BE2C (cell line): ENCODE data around the gene SYNGR2.
A peak's percentile ranks its signal among the peaks of the same experiment; 100 is the strongest.
"Not testable (repeated sequence)": the region's sequence is repeated elsewhere in the genome, so short reads cannot be mapped to it uniquely, and the experiment has no call there.

Experiments used
- DNase-seq: peaks from one replicate; pipeline ENCODE4 v3.0.0-alpha.2; 2020
- H3K27me3 ChIP-seq: fragments of 250-450 bp; sonication (Bioruptor Pico); 2 replicates; pipeline ENCODE4 v1.5.1; 2020; ENCODE audit warnings: mild to moderate bottlenecking
- H3K36me3 ChIP-seq: fragments of 250-450 bp; sonication (Bioruptor Pico); 2 replicates; pipeline ENCODE4 v1.5.1; 2020; ENCODE audit warnings: mild to moderate bottlenecking
- H3K4me1 ChIP-seq: fragments of 250-450 bp; sonication (Bioruptor Pico); 2 replicates; pipeline ENCODE4 v1.5.1; 2020
- H3K4me3 ChIP-seq: 2 replicates; pipeline ENCODE4 v1.5.1; 2011; ENCODE audit warnings: low read depth, low read length
- H3K9me3 ChIP-seq: fragments of 250-450 bp; sonication (Bioruptor Pico); 2 replicates; pipeline ENCODE4 v1.5.1; 2020
- TF ChIP-seq, protein P1 (sequence below): IDR thresholded peaks from 2 replicates; pipeline ENCODE4 v1.5.1; 2012; ENCODE audit warnings: mild to moderate bottlenecking, low read depth, low read length

SYNGR2 gene

DNA sequence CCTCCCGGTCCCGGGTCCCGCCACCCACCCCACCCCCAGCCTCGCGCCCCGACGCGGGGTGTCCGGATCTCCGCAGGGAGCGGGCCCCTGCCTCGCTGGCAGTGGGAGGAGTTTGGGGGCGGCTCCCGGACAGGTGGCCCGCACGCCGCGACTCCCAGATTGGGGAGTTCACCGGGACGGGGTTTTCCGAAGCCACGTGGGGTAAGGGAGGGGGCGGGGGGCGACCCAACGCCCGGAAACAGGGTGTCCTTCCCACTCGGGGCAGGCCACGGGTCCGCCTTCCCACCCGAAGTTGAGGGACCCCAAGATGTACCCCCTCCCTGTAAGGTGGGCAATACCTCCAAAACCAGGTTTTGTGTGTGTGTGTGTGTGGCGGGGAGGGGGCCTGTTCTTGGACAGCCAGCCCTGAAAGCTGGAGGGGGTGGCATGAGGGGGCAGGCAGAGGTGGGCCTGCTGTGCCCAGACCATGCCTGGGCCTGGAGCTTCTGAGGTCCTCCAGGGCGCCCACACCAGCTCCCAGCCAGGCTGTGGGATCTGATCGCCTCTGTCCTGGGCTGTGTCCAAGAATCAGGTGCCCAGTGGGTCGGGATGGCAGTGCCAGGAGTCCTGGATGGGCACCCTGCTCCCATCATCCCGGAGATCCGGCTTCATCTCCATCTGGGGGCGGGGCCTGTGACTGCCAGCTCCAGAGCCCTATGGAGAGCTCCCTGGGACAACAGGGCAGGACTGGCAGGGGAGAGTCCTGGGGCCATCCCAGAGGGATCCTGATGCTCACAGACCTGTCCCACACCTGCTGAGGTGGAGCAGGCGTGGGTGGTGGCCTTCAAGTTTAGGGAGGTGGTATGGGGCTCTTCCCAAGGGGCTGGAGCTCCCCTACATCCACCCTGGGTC lies 767 bp downstream of the SYNGR2 start:
- peak; percentile 56 for DNase-seq
- Histone ChIP-seq H3K9me3 (no peaks in the 10 kb centered on the region), H3K4me1 (no peaks in the 10 kb centered on the region), H3K27me3 (no peaks in the 10 kb centered on the region), H3K36me3 (peaks cover 1% of the 10 kb centered on the region), H3K4me3 (peak overlapping the region; percentile 57)
- TF ChIP-seq, protein P1, sequence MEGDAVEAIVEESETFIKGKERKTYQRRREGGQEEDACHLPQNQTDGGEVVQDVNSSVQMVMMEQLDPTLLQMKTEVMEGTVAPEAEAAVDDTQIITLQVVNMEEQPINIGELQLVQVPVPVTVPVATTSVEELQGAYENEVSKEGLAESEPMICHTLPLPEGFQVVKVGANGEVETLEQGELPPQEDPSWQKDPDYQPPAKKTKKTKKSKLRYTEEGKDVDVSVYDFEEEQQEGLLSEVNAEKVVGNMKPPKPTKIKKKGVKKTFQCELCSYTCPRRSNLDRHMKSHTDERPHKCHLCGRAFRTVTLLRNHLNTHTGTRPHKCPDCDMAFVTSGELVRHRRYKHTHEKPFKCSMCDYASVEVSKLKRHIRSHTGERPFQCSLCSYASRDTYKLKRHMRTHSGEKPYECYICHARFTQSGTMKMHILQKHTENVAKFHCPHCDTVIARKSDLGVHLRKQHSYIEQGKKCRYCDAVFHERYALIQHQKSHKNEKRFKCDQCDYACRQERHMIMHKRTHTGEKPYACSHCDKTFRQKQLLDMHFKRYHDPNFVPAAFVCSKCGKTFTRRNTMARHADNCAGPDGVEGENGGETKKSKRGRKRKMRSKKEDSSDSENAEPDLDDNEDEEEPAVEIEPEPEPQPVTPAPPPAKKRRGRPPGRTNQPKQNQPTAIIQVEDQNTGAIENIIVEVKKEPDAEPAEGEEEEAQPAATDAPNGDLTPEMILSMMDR = no peak

DNA sequence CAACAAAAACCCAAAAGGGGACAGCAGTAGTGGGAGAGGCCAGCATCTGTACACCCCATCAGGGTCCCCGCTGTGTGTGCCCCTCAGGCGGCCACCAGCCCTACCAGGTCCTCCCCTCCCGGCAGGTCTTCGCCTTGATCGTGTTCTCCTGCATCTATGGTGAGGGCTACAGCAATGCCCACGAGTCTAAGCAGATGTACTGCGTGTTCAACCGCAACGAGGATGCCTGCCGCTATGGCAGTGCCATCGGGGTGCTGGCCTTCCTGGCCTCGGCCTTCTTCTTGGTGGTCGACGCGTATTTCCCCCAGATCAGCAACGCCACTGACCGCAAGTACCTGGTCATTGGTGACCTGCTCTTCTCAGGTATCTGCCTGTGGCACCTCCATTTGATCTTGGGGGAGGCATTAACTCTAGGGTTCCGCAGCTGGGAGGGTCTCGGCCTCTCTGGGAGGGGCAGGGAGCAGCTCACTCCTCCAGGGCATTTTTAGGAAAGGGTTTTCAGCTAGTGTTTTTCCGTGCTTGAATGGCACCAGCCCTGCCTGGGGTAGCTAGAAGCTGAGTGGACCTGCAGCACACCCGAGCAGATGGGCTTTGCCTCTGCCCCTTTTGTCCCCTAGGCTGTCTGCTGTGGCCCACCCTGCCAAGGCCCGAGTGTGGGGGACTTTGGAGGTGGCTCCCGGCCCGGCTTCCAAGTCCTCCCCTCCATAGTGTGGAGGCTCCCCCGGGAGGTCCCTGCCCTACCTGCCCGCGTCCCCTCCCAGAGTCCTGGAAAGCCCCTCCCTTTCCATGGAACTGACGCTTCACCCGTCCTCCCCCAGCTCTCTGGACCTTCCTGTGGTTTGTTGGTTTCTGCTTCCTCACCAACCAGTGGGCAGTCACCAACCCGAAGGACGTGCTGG lies 2.6 kb downstream of the SYNGR2 start:
- DNase-seq = no peak
- TF ChIP-seq, protein P1 = no peak
- H3K4me1 ChIP-seq = no peaks in the 10 kb centered on the region; the same call in 1 of the 2 replicates
- H3K36me3 ChIP-seq = peaks cover 13% of the 10 kb centered on the region
- H3K27me3 ChIP-seq = no peaks in the 10 kb centered on the region
- H3K9me3 ChIP-seq = no peaks in the 10 kb centered on the region
- H3K4me3 ChIP-seq = no peak overlapping the region

DNA sequence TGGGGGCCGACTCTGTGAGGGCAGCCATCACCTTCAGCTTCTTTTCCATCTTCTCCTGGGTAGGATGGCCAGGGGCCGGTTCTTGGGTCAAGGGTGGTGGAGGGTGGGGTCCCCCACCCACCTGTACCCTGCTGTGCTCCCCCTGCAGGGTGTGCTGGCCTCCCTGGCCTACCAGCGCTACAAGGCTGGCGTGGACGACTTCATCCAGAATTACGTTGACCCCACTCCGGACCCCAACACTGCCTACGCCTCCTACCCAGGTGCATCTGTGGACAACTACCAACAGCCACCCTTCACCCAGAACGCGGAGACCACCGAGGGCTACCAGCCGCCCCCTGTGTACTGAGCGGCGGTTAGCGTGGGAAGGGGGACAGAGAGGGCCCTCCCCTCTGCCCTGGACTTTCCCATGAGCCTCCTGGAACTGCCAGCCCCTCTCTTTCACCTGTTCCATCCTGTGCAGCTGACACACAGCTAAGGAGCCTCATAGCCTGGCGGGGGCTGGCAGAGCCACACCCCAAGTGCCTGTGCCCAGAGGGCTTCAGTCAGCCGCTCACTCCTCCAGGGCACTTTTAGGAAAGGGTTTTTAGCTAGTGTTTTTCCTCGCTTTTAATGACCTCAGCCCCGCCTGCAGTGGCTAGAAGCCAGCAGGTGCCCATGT lies 3.3 kb downstream of the SYNGR2 start:
- peaks cover 13% of the 10 kb centered on the region for H3K36me3 ChIP-seq
- not testable (repeated sequence) for H3K27me3 ChIP-seq, H3K4me3 ChIP-seq, H3K4me1 ChIP-seq, DNase-seq, H3K9me3 ChIP-seq

DNA sequence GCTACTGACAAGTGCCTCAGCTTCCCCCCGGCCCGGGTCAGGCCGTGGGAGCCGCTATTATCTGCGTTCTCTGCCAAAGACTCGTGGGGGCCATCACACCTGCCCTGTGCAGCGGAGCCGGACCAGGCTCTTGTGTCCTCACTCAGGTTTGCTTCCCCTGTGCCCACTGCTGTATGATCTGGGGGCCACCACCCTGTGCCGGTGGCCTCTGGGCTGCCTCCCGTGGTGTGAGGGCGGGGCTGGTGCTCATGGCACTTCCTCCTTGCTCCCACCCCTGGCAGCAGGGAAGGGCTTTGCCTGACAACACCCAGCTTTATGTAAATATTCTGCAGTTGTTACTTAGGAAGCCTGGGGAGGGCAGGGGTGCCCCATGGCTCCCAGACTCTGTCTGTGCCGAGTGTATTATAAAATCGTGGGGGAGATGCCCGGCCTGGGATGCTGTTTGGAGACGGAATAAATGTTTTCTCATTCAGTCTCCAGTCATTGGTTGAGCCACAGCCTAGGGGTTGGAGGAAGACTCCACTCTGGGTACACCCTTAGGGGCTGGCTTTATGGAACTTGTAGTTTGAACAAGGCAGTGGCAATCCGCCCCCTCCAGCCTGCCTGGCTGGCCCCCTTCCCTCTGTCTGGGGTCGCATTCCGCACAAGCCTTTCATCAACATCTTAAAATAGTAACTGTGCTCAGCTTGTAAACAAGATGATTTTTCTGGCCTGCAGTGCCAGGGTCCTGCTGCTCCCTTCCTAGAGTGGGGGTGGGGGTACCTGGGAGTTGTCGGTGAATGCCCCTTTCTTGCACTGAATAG lies 4.1 kb downstream of the SYNGR2 start:
- Histone ChIP-seq H3K4me3 (no peak overlapping the region), H3K4me1 (peaks cover 7% of the 10 kb centered on the region), H3K36me3 (peaks cover 13% of the 10 kb centered on the region), H3K9me3 (no peaks in the 10 kb centered on the region), H3K27me3 (no peaks in the 10 kb centered on the region)
- DNase-seq = no peak
- TF ChIP-seq, protein P1 = no peak

DNA sequence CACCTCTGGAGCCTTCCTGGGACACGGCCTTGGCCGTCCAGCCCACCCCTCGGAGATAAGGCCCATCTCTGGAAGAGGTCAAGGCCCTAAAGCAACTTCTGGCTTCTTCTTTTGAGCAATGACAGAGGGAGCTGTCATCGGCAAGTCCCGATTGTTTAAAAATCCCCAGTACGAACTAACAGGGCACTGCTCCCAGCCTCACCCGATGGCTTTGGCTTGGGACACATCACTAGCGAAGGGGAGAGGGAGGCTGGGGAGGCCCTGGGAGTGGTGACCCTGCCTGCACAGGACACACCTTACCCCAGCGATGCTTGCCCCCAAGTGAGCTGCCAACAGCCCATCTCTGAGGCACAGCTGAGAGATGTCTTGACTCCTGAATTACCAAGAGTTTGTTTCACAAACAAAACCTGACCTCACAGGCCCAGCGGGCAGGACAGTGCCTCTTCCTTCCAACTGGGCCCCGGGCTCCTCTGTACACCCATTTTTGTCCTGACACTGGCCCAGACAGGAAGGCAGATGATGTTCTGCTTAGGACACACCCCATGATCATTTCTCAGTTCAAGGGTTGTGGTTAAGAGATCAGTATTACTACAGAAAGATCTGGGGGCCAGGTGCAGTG lies 4.8 kb downstream of the SYNGR2 start:
- H3K4me1 ChIP-seq = peaks cover 7% of the 10 kb centered on the region
- H3K9me3 ChIP-seq = no peaks in the 10 kb centered on the region
- DNase-seq = no peak
- peaks cover 15% of the 10 kb centered on the region for H3K36me3 ChIP-seq
- H3K27me3 ChIP-seq = no peaks in the 10 kb centered on the region
- TF ChIP-seq, protein P1 = no peak
- H3K4me3 ChIP-seq = no peak overlapping the region
